HG02588 (cell line): ENCODE data around the gene HPD.
A peak's percentile ranks its signal among the peaks of the same experiment; 100 is the strongest.
"Not testable (repeated sequence)": the region's sequence is repeated elsewhere in the genome, so short reads cannot be mapped to it uniquely, and the experiment has no call there.

Source experiments
- ATAC-seq: cut with Tn5 transposase; IDR thresholded peaks from one replicate; pipeline ENCODE4 v1.9.1; 2021; ENCODE audit warnings: mild to moderate bottlenecking, moderate library complexity; ENCODE audit not compliant: unreplicated experiment

Gene HPD

DNA sequence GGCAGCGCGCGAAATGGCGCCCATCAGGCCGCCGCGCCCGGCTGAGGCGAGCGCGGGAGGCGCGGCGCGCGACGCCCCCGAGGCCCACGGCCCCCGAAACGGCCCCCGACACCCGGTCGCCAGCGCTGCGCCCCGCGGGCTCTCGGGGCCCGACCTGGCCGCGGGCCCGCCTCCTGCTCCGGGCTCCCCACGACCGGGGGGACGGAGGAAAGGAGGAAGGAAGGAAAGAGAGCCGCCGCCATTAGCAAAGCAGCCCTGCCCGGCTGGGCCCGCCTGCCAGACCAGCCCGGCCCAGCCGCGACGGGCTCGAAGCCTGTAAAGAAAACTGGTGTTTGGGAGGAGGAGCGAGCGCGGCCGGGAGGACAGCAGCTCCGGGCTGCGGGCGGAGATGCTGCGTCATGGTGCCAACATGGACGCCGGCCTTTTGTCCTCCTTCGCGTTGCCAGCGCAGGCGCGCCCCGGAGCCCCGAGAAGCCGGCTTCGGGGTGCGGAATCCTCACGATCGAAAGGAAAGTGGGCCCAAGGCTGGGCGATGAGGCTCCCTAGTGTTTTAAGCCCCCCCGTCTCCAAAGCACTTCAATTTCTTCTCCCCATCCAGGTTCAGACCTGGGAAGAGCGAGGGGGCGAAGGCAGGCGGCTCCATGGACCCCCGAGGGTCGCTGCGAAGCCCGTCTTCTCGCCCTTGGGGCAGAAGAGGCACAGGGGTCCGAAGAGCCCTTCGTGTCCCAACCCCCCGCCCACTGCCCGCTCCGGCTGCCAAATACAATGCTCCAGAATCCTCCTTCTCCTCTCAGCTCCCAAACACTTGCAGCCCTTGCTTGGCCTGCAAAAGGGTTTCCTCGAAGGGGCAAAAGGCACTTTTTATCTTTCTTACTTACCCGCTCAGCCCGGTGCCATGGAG, 57.7 kb downstream of the HPD start:
- ATAC-seq, result peak; percentile 3

GRCh38 chr12:121799842-121800693, 58.6 kb downstream of the HPD start:
- ATAC-seq, result peak; percentile 24

DNA sequence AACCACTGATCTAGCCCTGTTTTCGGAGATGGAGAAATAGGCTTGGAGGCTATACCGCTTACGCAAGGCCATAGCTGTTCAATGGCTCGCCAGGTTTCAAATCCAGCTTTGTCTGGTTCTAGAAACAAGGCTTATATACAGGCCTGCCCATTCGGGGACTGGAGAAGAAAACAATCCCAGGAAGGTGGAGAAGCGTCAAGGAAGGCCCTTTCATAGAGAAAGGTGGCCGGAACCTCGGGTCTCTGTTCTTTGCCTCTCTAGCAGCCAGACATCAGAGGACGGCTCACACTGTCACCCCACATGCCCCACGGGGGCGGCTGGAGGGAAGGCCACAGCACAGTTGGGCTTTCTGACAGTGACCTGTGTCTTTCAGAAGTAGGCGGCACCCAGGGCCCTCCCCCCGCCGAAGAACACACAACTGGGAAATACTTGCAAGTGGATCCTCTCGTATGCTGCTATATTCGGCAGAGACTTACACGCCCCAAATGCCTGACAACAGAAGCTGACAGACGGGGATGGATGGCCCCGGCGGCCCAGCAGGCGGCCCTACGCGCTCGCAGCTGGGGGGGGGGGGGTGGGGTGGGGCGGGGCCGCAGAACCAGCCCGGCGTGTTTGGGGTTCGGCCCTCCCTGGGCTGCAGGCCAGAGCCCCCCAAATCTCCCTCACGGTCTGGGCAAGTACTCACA, 59.4 kb downstream of the HPD start:
- no peak for ATAC-seq

GRCh38 chr12:121798787-121799155, 59.9 kb downstream of the HPD start:
- ATAC-seq, result no peak

DNA sequence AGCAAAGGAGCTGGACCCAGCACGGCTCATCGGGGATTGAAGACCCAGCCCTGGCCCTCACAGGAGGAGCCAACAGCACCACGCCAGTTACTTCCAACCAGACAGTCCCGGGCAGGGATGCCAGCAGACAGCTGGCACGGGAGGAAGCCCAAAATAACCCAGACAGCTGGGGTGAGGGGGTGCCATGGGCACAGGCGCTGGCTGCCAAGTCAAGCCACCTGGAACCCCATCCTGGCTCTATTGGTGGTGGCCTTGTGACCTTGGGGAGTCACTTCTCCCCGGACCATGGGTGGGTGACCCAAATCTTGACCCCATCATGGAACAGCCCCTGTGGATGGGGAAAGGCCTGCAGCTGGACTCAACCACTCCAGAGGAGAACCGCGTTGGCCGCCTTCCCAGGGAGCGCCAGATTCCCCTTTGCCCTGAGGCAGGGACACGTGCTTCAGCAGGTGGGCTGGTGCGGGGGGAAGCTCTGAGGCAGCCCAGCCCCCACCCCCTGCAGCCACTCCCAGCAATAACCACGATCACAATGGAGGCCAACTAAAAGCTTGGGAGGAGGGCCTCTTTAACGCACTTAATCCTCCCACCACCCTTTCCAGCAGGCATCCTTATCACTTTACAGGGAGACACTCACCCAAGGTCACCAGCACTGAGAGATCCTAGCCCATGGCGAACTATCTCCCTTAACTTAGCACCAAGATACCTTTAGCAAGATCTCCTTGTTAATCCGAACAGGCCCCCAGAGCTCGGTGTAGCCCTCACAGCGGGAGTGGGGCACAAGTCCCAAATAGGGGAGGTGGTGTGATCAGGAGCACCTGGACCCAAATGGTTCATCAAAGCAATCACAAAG, 60.5 kb downstream of the HPD start:
- ATAC-seq, result no peak

- ATAC-seq, result no peak
Observed at GRCh38 chr12:121796855-121797751, 61.6 kb downstream of the HPD start.

- ATAC-seq, result no peak
Observed at GRCh38 chr12:121795034-121795968, 63.4 kb downstream of the HPD start.

DNA sequence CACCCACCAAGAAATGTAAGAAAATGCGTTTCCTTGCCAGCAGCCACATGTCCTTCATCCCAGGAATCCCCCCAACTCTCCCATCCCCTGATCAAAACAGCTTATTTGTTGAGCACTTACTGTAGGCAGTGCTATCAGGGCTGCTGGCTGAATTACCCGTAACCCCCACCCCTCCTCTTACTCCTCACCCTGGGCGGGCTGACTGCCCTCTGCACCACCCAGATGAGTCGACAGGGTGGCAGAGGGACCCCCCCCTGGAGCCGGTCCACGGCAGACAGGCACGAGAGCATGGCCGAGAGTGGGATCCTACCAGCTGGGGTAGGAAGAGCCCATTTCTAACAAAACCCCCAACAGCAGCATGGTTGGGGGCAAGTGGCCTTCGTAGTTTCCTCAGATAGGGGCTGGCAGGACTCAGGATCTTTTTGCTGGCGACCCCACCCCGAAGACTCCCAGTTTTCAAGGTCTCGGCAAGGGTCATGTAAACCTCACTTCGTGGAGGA, 64.1 kb downstream of the HPD start:
- ATAC-seq, result no peak

DNA sequence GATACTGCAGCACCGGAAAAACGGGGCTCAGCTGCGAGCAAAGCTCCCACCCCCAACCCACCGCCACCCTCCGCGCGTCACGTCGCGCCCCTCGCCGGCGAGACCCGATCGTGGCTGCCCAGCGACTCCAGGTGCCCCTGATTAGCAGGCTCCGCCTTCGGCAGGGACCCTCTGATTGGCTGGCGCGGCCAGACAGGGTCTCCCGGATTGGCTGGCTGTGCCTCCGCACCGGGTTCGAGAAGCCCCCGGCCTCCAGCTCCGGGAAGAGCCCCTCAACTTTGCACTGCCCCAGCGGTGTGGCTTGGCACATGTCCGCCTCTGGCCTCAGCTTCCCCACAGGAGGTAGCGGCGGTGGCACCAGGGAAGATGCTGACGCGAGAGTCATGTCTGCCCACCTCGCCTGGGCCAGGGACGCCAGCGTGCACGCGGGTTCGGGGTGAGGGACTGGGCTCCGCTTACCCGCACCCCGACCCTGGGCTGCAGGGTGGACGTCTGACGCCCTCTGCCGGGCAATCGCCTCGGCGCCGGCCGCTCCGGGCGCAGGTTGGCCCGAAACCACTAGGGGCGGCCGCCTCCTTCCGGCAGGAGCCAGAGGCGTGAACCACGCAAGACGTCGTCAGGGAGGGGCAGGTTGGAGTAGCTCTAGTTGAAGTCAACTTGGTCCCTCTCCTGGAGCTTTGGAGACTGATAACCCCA, 64.7 kb downstream of the HPD start:
- peak; percentile 52 for ATAC-seq

DNA sequence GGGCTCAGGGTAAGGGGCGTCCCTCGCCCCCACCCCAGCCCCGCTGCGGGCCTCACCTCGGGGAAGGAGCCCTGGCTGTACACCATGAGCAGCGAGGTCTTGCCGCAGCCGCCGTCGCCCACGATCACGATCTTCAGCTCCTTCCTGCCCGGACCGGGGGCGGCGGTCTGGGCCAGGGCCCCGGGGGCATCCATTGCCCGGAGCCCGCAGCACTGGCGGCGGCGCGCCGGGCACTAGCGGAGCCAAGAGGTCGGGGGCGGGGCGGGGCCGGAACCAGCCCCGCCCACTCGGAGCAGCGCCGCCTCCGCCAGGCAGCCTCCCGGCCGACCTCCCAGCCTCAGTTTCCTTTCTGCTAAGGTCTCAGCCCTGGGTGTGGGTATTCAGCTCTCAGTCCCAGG, 65.2 kb downstream of the HPD start, which contains the start of gene RHOF:
RHOF (minus strand) TSS at position 249 of the 398 bp plus-strand sequence; CDS start at position 194, 55 bp downstream.
- peak; percentile 18 for ATAC-seq

- ATAC-seq, result no peak
Observed at GRCh38 chr12:121792607-121793439, 65.8 kb downstream of the HPD start.

GRCh38 chr12:121791671-121792551, 66.7 kb downstream of the HPD start:
- no peak for ATAC-seq

DNA sequence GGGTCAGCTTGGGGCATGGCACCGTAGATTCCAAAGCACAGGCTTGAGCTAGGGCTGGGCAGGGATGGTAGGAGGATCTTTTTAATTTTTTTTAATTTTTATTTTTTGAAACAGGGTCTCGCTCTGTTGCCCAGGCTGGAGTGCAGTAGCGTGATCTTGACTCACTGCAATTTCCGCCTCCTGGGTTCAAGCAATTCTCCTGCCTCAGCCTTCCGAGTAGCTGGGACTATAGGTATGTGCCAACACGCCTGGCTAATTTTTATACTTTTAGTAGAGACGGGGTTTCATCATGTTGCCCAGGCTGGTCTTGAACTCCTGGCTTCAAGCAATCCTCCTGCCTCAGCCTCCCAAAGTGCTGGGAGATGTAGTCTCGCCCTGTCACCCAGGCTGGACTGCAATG, 67.9 kb downstream of the HPD start:
- ATAC-seq, result not testable (repeated sequence)

DNA sequence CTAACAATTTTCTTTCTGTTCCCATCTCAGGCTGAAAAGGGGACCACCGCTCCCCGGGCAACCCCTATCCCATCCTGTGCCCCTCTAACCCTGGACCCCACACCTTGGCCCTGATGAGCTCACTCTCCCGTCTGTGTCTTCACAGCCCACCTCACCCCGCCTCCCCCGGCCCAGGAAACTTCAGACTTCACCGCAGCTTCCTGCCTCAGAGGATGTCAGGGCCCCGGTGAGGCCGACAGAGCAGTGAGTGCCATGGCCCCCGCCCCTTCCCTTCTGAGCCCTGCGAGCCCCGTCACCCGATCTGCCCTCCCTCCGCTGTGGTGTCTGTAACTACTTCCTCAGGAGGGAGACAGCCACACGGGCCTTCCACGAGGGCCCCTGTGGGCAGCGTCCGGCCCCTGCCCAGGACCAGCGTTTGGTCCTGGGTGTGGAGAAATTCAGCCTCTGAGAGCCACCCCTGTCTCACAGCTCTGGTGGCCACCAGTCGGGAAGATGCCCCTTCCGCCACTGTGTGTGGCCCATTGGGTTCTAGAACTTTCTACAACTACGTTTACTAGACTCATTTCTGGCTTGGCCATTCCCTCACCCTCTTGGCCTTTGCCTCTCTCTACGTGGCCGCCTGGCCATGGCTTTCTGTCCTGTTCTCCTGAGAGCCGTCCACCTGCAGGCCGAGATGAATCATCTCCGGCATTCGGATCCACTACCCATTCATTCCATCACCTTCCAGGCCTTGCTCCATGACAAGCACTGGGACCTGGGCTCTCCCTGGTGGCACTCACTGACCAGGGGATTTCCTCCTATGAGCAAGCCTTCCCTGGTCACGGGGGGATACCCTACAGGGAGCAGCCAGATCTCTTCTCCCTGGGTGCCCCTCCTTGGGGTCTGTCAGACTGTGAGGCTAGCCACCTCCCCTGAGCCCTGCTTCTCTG, 68.6 kb downstream of the HPD start:
- ATAC-seq, result peak; percentile 36
